Left hindlimb (tissue), 1 donor: ENCODE results near the gene ARCN1.
A peak's percentile ranks its signal among the peaks of the same experiment; 100 is the strongest.
"Not testable (repeated sequence)": the region's sequence is repeated elsewhere in the genome, so short reads cannot be mapped to it uniquely, and the experiment has no call there.

Source experiments
- DNase-seq: peaks from one replicate; pipeline ENCODE4 v3.0.0-alpha.2; 2018

ARCN1 gene

DNA sequence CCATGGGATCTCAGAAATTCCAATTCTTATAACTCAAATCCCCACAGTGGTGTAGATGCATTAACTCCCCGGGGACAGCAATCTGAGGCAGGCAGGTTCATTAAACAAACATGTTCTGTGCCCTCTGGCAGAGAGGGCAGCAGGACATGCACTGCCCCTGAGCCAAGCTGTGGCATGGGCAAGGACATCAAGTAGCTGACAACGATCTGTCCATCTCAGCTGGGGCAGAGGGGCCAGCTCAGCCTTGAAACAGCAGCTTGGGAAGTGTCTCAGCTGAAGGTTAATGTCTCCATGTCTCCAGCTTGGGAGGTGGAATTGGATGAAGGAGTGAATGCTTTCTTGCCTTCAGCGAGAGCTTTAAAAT, 27.6 kb upstream of the ARCN1 start:
- no peak for DNase-seq

DNA sequence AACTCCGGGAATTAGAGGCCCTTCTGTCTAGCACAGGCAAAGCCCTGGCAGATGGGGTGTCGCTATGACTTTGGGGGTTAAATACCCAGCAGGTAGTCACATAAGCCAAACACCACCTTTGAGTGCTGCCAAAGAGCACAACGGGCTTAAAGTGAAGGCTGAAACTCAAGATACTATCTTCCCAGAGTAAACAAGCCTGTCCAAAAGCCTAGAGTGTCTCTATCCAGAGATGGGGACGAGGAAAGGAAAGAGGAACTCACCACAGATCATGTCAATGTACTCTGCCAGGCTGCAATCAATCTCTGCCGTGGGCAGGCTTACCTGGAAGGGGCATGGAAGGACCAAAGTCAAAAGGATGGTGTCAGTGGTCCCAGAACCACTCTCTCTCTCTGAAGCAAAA, 26.7 kb upstream of the ARCN1 start:
- DNase-seq: no peak

DNA sequence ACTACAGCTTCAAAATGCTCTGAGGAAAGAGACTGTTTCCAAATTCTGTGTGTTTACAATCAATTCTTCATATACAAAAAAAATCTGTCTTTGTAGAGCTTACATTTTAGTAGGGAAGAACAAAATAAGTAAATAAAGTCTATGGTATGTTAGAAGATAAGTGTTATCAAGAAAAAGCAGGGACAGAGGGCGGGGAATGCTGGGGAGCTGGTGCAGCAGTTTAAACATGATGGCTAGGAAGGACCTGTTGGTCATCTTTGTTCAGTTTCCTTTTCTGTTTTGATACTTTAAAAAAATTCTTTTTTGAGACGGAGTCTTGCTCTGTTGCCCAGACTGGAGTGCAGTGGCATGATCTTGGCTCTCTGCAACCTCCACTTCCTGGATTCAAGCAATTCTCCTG, 25.1 kb upstream of the ARCN1 start:
- DNase-seq: no peak

DNA sequence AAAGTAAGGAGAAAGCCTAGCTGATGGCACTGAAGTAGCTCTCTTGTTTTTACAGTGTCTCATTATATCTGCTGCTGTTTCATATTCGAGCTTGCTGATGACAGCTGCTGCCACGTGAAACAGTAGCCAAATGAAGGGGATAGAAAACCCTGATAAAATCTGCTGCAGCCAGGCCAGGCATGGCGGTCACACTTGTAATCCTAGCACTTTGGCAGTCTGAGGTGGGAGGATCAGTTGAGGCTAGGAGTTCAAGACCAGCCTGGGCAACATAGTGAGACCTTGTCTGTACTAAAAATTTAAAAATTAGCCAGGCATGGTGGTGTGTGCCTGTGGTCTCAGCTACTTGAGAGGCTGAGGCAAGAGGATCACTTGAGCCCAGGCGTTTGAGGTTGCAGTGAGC, 19.9 kb upstream of the ARCN1 start:
- DNase-seq: no peak

- DNase-seq: no peak
Measured at GRCh38 chr11:118560806-118561205, 11.4 kb upstream of the ARCN1 start.

GRCh38 chr11:118565051-118565450, 7.2 kb upstream of the ARCN1 start:
- peak; percentile 65 for DNase-seq

GRCh38 chr11:118569670-118570069, 2.5 kb upstream of the ARCN1 start:
- no peak for DNase-seq

- DNase-seq: no peak
Measured at GRCh38 chr11:118570787-118571186, 1.4 kb upstream of the ARCN1 start.

GRCh38 chr11:118571701-118572060, 528 bp upstream of the ARCN1 start:
- peak; percentile 45 for DNase-seq

DNA sequence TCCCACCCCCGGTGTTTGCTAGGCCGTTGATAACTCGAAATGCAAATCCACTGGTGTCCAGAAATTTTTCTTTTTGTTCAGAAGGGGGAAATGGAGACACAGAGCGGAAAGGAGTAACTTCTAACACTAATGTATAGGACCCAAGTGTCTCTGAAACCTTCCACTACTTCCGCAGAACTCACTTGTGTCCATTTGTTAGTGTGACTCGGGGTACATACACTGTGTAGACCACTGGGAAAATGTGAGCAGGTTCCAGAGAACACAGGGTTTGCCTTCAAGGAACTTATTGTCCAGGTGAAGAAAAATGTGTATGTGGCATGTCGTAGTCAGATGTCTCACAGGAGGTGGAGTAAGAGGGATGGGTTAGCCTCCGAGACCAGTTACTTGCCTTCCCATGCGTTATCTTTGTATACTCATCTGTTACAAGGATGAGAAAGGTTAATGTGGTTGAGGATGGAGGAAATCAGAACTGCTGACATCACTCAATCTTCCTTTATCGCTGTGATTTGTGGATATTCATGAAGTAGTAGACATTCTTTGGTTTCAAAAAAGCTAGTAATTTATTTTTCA, 857 bp downstream of the ARCN1 start:
- peak; percentile 35 for DNase-seq

- no peak for DNase-seq
Measured at GRCh38 chr11:118574636-118575035, 2.4 kb downstream of the ARCN1 start.

DNA sequence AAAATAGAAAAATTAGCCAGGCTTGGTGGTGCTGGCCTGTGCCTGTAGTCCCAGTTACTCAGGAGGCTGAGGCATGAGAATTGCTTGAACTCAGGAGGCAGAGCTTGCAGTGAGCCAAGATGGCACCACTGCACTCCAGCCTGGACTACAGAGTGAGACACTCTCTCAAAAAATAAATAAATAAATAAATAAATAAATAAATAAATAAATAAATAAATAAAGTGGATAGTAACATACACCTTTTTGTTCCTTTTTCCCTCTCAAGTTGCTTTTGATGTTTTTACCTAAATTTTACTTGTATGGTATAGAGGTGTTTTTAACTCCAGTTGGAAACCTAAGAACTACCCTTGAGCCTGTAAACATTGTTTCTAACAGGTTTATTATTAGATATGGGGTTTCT, 5.8 kb downstream of the ARCN1 start:
- not testable (repeated sequence) for DNase-seq

GRCh38 chr11:118581057-118581456, 8.8 kb downstream of the ARCN1 start:
- no peak for DNase-seq

DNA sequence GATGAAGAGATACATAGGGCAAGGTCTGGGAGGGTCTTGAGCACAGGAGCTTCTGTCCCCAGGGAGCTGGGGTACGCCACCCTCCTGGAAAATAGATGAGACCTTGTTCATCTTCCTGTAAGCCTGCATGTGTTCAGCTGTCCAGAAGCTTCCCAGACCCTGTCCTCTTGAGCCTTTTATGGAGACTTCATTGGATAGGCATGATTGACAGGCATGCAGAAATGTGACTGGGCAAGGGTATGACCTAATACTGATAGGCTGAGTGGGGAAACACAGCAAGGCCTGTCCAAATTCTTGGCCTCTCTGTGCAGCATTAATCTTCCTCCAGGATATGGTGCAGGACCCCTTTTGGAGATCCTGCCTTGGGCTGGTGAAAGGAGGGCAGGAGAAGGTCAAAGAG, 15.7 kb downstream of the ARCN1 start:
- DNase-seq: no peak

- no peak for DNase-seq
Measured at GRCh38 chr11:118592616-118593367, 20.6 kb downstream of the ARCN1 start.

GRCh38 chr11:118594984-118595383, 22.8 kb downstream of the ARCN1 start:
- not testable (repeated sequence) for DNase-seq

DNA sequence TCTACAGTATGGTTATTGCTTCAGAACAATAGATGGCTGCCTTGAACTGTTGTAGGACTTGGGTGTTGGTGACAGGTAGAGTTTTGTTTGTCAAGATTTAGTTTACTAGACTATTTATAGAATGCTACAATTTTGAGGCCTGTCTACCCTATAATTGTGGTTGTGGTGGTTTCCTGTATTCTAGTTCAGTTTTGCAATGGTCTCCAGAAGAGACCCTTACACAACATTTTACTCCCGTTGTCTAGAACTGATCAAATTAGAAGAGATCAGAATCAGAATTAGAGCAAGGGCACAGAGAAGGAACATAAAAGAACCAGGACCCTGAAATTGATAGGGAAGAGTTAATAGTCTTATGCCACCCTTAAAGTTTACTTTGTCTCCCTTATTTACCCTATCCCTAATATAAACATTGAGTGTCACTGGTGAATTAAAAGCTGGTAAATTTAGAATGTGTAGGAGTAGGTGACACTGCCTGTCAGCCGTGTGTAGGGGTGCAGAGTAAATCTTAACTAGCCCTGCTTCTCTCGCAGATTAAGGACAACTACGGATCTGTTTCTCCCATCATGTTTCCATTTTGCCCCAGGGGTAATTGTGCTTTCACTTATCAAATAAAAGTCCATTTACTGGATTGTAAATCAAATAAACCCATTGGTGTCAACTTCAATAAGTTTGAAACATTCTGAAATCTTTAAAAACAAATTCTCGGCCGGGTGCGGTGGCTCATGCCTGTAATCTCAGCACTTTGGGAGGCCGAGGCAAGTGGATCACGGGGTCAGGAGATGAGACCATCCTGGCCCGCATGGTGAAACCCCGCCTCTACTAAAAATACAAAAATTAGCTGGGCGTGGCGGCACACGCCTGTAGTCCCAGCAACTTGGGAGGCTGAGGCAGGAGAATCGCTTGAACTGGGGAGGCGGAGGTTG, 24.3 kb downstream of the ARCN1 start:
- no peak for DNase-seq

GRCh38 chr11:118597556-118597955, 25.3 kb downstream of the ARCN1 start:
- no peak for DNase-seq

DNA sequence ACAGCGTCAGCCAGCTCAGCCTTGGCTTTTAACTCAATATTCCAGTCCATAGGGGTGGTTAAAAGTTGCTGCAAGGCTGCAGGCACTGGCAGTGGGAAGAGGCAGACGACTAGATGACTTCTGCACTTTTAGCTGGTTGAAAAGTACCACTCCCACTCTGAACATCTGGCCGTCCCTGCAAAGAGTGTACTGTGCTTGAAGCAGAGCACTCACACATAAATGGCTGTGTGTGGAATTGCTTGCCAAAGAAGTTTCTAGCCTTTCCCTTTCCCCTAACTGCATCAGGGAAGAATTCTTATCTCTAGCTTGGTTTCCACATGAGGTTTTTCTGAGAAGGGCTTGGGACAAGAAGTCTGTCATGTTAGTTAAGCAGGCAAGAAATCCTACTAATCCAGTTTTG, 30.1 kb downstream of the ARCN1 start:
- DNase-seq: no peak

DNA sequence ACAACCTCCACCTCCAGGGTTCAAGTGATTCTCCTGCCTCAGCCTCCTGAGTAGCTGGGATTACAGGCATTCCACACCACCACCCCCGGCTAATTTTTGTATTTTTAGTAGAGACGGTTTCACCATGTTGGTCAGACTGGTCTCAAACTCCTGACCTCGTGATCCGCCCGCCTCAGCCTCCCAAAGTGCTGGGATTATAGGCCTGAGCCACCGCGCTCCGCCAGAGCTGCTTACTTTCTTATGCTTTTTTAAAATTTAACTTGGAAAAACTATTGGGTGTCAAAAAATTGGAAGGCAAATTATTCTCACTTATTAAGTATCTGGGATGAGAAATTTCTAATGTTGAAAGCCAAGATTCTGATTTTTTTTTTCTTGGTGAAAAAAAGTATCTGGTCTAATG, 31.5 kb downstream of the ARCN1 start:
- DNase-seq: not testable (repeated sequence)

GRCh38 chr11:118604566-118604965, 32.4 kb downstream of the ARCN1 start:
- DNase-seq: no peak

- DNase-seq: peak; percentile 92
Measured at GRCh38 chr11:118605116-118605867, 33.1 kb downstream of the ARCN1 start.
